GM18870 (cell line): Measurements from ENCODE around the gene EDN3.
"Not testable (repeated sequence)": the region's sequence is repeated elsewhere in the genome, so short reads cannot be mapped to it uniquely, and the experiment has no call there.

ENCODE experiments used
- ATAC-seq: cut with Tn5 transposase; IDR thresholded peaks from one replicate; pipeline ENCODE4 v1.9.1; 2021; ENCODE audit warnings: moderate library complexity; ENCODE audit not compliant: unreplicated experiment

The EDN3 gene

DNA sequence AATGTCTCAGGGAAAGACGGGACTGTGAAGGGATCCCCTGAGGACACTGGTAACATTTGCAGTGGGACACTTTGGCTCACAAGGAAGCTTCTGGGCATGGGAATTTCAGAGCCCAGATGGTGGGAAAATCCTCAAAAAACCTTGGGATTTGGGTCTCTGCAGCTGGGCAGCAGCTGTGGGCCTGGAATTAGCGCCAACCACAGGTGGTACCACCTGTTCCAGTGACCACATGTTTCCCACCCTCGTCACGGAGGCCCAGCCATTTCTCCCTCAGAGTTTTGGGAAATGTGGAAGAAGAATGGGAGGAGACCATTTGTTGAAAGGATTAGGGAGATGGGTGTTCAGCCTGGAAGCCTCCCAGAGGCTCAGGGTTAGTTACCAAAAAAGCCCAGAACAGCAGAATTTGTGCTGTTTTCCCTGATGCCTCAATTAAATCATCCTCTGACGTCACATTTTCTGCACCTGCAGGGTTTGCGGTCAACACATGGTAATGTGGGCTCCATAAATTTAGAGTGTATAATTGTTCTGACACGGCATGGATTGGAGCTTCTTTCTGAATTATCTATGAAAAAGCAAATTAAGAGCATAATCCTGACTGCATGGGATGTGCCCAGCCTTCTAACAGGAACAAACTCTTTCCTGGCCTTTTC is 34.4 kb downstream of the EDN3 start:
- ATAC-seq: no peak

DNA sequence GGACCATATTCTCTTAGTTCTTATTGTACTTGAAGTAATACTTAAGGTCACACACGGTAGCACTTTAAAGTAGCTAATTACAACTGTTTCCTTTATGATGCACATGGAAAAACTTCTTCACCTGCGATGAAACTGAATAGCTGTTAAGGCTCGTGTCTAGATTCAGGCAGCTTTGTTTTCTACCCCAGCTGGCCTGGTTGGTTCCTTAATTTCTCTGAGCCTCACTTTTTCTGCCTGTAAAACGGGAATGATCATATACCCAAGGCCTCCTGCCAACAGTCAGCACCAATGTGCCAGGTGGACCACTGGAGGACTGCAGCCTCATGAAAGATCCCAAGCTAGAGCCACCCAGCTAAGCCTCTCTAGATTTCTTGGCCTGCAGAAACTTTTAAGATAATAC is 35.0 kb downstream of the EDN3 start:
- no peak for ATAC-seq

- ATAC-seq: no peak
Observed at GRCh38 chr20:59336540-59336939, 36.1 kb downstream of the EDN3 start.

DNA sequence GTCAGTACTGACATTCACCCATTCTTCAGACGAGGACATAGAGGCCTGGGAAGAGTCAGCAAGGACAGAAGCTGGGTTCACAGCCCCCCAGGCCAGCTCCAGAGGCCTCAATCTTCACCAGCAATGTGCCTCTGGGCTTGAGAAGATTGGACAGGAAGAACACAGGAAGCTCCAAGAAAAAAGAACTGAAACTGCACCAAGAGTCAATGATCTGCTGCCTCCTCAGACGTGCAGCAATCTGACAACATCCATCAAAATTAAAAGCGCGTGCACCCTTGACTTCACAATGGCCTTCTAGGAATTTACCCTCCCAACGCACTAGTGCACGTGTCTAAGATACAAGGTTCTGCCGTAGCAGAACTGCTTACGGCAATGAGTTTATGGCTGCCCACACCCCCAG is 38.0 kb downstream of the EDN3 start:
- ATAC-seq: not testable (repeated sequence)

- ATAC-seq: no peak
Observed at GRCh38 chr20:59340201-59340885, 39.9 kb downstream of the EDN3 start.

DNA sequence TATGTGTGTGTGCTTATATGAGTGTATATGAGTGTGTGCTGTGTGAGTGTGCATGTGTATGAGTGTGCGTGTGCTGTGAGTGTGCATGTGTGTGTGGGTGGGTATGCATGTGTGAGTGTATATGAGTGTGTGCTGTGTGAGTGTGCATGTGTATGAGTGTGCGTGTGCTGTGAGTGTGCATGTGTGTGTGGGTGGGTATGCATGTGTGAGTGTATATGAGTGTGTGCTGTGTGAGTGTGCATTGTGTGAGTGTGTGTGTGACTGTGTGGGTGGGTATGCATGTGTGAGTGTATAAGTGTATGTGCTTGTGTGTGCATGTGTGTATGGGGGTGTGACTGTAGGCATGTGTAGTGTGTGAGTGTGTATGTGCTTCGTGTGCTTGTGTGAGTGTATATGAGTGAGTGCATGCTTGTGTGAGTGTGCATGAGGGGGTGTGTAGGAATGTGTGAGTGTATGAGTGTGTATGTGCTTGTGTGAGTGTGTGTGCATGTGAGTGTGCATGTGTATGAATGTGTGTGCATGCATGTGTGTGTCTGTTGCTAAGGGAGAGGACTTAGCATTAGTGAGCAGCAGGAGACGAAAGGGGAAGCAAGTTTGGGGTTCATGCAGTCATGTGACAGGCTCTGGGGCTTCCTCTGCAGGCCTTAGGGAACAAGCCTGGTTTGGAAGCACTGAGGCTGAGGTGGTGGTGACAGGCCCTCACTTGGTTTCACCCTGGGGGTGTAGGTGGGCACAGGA is 41.0 kb downstream of the EDN3 start:
- not testable (repeated sequence) for ATAC-seq

GRCh38 chr20:59342023-59342957 is 41.9 kb downstream of the EDN3 start:
- ATAC-seq: no peak

DNA sequence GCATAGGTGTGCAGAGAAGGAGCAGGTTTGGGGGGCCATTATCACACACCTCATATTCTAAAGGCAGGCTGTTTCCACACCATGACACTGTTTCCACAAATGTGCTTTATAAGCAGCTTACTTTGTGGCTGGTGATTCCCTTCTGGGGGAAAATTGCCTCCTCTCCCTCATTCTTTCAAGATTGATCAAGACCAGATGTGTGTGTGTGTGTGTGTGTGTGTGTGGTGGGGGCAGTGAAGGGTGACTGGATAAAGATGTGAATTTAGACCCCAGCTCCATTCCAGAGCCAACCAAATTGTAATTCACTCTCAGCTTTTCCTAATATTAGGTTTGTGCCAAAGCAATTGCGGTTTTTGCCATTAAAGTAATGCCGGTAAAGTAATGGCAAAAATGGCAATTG is 45.6 kb downstream of the EDN3 start:
- no peak for ATAC-seq

GRCh38 chr20:59349277-59349676 is 48.9 kb downstream of the EDN3 start:
- no peak for ATAC-seq

GRCh38 chr20:59350330-59351156 is 50.1 kb downstream of the EDN3 start:
- ATAC-seq: no peak

DNA sequence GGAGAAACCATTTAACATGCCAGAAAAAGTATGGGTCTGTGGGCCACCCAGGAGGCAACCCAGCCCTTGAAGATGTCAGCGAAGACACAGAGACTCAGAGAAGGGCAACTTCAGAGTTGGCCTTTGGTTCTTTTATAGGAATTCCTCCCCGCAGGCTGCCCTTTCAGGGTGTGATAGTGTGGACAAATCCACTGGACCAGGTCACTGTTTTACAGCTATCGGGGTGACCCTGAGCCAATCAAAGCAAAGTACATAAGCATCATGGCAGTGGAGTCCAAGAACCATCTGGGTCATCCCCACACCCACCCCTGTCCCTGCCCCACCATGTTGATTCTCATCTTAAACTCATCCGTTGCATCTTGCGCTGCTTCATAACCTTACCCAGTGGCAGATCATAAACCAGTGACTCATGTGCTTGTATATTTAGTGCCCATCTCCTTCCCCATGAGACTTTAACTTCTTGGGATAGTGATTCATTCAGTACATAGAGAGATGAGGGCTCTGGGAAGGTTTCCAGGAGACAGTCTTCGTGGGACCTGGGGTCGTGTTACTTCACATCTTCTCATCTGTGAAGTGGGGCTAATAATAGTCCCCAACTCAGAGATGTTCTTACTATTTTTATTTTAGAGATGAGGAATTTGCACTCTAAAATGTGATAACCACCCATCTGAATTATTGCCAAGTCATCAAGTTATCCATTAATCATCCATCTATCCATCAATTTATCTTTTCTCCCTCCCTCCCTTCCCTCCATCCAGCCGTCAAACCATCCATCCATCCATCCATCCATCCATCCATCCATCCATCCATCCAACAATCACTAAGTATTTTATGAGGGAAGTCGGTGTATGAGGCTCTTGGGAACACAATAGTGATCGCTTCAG is 51.0 kb downstream of the EDN3 start:
- no peak for ATAC-seq

DNA sequence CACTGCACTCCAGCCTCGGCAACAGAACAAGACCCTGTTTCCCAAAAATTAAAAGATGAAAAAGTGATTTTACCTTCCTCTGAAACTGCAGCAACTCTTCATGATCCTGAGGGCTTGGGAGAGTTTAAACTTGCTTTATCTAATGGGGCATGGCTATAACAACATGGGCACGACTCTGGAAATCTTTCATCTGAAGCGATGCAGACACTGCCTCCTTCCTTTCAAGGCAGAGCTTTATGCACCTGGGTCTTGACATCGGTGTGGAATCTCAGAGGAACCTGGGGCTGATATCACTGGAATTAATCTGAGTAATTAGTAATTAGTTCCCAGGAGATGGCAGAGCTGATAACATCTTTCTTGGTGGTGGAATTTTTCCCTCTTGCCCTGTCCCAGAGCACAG is 52.1 kb downstream of the EDN3 start:
- no peak for ATAC-seq

GRCh38 chr20:59352990-59353389 is 52.6 kb downstream of the EDN3 start:
- ATAC-seq: no peak

GRCh38 chr20:59354460-59354859 is 54.0 kb downstream of the EDN3 start:
- ATAC-seq: no peak

DNA sequence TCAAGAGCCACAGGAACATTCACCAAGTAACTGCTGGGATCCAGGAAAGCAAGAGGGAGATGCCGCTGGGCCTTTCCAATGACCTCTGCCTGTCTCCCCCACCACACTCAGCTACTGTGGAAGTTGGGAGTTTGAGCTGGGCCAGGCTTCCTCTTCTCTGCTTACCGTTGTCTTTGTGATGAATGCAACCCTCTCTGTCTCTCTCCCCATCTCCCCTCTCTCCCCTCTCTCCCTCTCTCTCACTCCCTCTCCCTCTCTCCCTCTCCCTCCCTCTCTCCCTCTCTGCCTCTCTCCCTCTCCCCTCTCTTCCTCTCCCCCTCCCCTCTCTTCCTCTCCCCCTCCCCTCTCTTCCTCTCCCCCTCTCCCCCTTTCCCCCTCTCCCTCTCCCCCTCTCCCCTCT is 54.8 kb downstream of the EDN3 start:
- ATAC-seq: no peak

DNA sequence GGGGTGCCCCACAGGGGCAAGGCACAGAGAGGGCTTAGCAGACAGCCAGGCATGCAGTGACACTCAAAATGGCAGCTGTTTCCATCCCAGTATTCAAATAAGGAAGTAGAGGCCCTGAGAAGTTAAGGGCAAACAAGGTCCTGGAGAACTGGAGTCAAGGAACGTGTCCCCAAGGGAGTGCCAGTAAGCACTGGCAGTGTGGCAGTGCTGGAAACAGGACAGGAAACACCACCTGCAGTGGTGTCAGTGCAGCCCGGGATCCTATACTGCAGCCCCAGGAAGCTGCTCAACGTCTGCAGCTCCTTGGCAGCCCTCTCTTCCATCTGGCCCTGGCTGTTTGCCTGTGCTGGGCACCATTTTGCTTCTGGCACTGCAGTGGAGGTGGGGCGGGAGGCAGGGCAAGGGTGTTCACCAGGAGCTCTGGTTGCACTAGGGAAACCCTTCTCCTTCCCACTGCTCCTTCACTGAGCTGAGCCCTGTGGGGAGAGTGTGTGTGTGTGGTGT is 56.3 kb downstream of the EDN3 start:
- no peak for ATAC-seq

- not testable (repeated sequence) for ATAC-seq
Observed at GRCh38 chr20:59358793-59359192, 58.4 kb downstream of the EDN3 start.

DNA sequence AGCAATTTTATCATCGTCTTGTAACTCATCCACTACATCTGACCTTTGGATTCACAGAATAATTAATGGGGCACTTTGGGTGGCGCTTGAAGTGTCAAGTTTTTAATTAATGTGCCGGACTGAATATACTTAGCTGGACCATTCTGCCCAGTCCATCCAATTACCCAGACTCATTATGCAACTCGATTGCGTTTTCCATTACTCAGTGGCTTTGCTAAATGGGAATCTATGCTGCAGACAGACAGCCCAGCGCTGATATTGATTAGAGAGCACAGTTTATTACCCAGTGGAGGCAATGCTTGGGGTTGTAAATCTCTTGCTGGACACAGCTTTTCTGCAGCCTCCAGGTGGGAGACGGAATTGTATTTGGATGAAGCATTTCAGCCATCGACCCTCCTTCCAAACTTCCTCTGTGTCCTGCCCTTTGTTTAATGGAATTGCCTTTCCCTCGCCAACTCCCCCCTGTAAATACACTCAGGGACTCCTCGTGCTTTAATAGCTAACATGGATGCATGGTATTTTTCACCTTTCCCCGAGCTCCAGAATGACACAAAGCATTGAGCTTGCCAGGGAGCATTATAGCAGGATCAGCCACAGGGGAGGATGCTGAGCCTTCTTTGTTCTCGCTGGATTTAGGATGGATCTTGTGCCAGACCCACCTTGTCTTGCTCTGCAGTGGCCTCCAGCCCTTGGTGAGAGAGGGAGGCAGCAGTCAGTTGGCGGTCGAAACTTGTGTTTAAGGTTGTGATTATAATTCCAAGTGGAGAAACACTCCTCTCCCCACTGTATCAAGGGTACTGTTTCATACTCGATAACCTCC is 59.7 kb downstream of the EDN3 start:
- ATAC-seq: no peak
